SU-DHL-6 (cell line): ENCODE measurements around the gene RNASE12.

ENCODE experiments used
- EZH2phosphoT487 ChIP-seq: fragments of 200-600 bp; sonication (generic), shearing (Covaris generic); conservative IDR thresholded peaks from 2 replicates; pipeline ENCODE4 v1.6.1; 2018; ENCODE audit warnings: mild to moderate bottlenecking, antibody characterized with exemption, low read length, moderate library complexity, mixed read lengths
- TF ChIP-seq, protein P1 (sequence below): fragments of 200-600 bp; sonication (generic); IDR thresholded peaks from one replicate; pipeline ENCODE4 v1.5.1; 2017; ENCODE audit warnings: antibody characterized with exemption, mild to moderate bottlenecking, low read length, moderate library complexity; ENCODE audit not compliant: insufficient read depth, poor library complexity, severe bottlenecking

DNA sequence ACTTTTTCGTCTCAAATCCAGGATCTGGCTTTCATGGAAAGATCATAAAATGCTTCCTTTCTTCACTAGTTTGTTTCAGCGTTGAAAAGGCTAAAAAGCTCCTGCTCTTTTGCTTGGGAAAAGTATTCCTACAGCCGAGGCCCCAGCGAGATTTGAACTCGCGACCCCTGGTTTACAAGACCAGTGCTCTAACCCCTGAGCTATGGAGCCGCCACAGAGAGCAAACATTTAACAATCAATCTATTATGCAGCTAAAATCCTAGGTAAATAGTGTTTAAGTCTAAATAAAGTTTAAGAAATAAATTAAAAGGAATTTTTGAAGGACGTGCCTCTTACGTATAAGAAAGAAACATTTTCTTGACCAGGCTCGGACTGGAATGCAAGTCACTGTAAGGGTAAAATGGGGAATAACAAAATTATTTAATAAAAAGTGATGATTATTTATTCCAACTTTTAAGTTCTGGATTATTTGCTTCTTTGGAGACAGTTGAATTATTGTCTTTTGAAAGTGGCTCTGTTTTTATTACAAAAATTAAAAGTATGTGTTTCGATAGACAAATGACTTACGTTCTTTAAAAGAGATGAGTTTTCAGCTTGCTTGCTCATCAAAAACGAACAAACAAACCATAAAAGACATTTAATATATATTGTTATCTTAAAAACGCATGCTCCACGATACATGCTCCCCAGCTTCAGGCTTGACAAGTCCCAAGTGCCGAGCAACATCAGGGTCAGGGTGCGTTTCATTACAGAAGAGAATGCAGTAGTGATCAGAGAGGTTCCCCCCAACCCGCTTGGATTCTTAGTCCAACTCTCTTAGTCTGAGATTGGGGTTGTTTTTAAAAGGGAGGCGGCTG is 40.1 kb upstream of the RNASE12 start:
- TF ChIP-seq, protein P1, sequence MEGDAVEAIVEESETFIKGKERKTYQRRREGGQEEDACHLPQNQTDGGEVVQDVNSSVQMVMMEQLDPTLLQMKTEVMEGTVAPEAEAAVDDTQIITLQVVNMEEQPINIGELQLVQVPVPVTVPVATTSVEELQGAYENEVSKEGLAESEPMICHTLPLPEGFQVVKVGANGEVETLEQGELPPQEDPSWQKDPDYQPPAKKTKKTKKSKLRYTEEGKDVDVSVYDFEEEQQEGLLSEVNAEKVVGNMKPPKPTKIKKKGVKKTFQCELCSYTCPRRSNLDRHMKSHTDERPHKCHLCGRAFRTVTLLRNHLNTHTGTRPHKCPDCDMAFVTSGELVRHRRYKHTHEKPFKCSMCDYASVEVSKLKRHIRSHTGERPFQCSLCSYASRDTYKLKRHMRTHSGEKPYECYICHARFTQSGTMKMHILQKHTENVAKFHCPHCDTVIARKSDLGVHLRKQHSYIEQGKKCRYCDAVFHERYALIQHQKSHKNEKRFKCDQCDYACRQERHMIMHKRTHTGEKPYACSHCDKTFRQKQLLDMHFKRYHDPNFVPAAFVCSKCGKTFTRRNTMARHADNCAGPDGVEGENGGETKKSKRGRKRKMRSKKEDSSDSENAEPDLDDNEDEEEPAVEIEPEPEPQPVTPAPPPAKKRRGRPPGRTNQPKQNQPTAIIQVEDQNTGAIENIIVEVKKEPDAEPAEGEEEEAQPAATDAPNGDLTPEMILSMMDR, result no peak
- no peak for TF ChIP-seq EZH2phosphoT487
